ENCODE results near the gene ARFGAP1. TPM values are rescaled to one million over a fixed set of nuclear protein-coding genes. Genes with fewer than 3 reads are reported as not detected.
"Not testable (repeated sequence)": the region's sequence is repeated elsewhere in the genome, so short reads cannot be mapped to it uniquely, and the experiment has no call there.

The ARFGAP1 gene
- total RNA-seq, 3 donors from 2014 or later: 76.5 to 85.8 (median 82.4) TPM

GRCh38 chr20:63334356-63334755 is 61.7 kb downstream of the ARFGAP1 start:
- no peak for DNase-seq
- Histone ChIP-seq H3K36me3 (ENCODE audit: low read depth) (no peaks in the 10 kb centered on the region), H3K4me1 (ENCODE audit: low read depth) (no peaks in the 10 kb centered on the region), H3K9me3 (no peaks in the 10 kb centered on the region), H3K4me3 (no peak overlapping the region)
- no peak for ATAC-seq
- intact Hi-C loops (cut with DNase I, micrococcal nuclease): no loop called here
- TF ChIP-seq CTCF (IDR thresholded peaks at IDR 0.05): no peak

- ATAC-seq; H3K9me3 ChIP-seq; H3K4me3 ChIP-seq; intact Hi-C loops (cut with DNase I, micrococcal nuclease); H3K4me1 ChIP-seq (ENCODE audit: low read depth); H3K36me3 ChIP-seq (ENCODE audit: low read depth): not testable (repeated sequence)
- peak in 1 of 3 donors; percentile 17 for DNase-seq
Observed at GRCh38 chr20:63335060-63335459, 62.4 kb downstream of the ARFGAP1 start.

- Histone ChIP-seq H3K4me1 (ENCODE audit: low read depth) (no peaks in the 10 kb centered on the region), H3K9me3 (no peaks in the 10 kb centered on the region), H3K36me3 (ENCODE audit: low read depth) (no peaks in the 10 kb centered on the region), H3K4me3 (no peak overlapping the region)
- ATAC-seq (no peak), DNase-seq (peak in 1 of 3 donors; percentile 23)
- TF ChIP-seq CTCF (IDR thresholded peaks at IDR 0.05): no peak
- intact Hi-C loops (cut with DNase I, micrococcal nuclease): no loop called here
Observed at GRCh38 chr20:63335711-63336110, 63.1 kb downstream of the ARFGAP1 start.

- intact Hi-C loops (cut with DNase I, micrococcal nuclease): no loop called here
- Histone ChIP-seq H3K4me3 (no peak overlapping the region), H3K9me3 (no peaks in the 10 kb centered on the region), H3K36me3 (ENCODE audit: low read depth) (no peaks in the 10 kb centered on the region), H3K4me1 (ENCODE audit: low read depth) (no peaks in the 10 kb centered on the region)
- peak in 1 of 3 donors; percentile 24 for DNase-seq
- no peak for TF ChIP-seq CTCF (IDR thresholded peaks at IDR 0.05)
- ATAC-seq: no peak
Observed at GRCh38 chr20:63336232-63336752, 63.7 kb downstream of the ARFGAP1 start.

- no peak for DNase-seq
- intact Hi-C loops (cut with DNase I, micrococcal nuclease): no loop called here
- no peak for ATAC-seq
- TF ChIP-seq CTCF (IDR thresholded peaks at IDR 0.05): no peak
- no peaks in the 10 kb centered on the region for H3K36me3 ChIP-seq (ENCODE audit: low read depth)
- no peaks in the 10 kb centered on the region for H3K9me3 ChIP-seq
- H3K4me3 ChIP-seq: no peak overlapping the region
- H3K4me1 ChIP-seq (ENCODE audit: low read depth): no peaks in the 10 kb centered on the region
Observed at GRCh38 chr20:63337786-63338420, 65.3 kb downstream of the ARFGAP1 start.

Small RNA genes lying within 50 kb of the gene (microRNA-seq; reads per million reads assigned to microRNA genes)
- gene MIR3196 (not detected), gene MIR4326 (0.93 reads per million)

Other genes with a start within 250 kb of the ARFGAP1 start
- gene YTHDF1, start 56.7 kb upstream of the ARFGAP1 start, total RNA-seq: 10 to 100 TPM; 32.0 to 37.2 (median 34.2) TPM
- gene BIRC7, start 36.9 kb upstream of the ARFGAP1 start, total RNA-seq: under 1 TPM in 1 of 3 donors, not detected in 2; 0.22 TPM
- gene NKAIN4, start 18.4 kb upstream of the ARFGAP1 start, total RNA-seq: 1 to 10 TPM in 1 of 3 donors, not detected in 2; 1.6 TPM
- not detected for gene COL20A1, start 20.4 kb downstream of the ARFGAP1 start, total RNA-seq
- not detected for gene CHRNA4, start 88.5 kb downstream of the ARFGAP1 start, total RNA-seq
- 1 to 10 TPM in 1 of 3 donors, not detected in 2; 1.4 TPM for gene KCNQ2, start 199.8 kb downstream of the ARFGAP1 start, total RNA-seq
- gene EEF1A2, start 226.3 kb downstream of the ARFGAP1 start, total RNA-seq: 10 to 100 TPM in 1 of 3 donors, 1 to 10 TPM in 2; 1.3 to 15.0 (median 2.7) TPM
- gene PPDPF, start 248.0 kb downstream of the ARFGAP1 start, total RNA-seq: 100 to 1,000 TPM; 263 to 672 (median 537) TPM